UCSD-AML1 (cell line): Measurements from ENCODE around the gene DGKB.

ENCODE experiments used
- DNase-seq: peaks from one replicate; lab custom pipeline; 2025; ENCODE audit not compliant: unreplicated experiment; lab: John Stamatoyannopoulos, UW

DGKB gene

DNA sequence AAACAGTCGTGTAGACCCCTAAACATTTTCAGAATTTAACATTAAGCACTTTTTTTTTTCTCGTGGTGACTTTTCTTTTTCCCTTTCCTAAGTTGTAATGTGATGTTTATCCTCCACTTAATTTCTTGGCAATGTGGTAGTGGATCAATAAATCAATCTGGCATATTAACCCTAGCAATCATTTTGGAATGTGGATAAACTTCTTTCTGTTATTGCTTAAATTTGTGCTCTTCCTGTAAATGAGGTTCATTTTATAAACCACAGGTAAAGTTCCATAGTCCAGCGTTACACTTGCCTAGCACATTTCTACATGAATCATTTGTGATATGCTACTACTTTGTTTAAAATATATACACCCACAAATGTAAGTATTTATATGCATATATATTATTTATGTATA, 665.7 kb downstream of the DGKB start:
- DNase-seq = no peak

DNA sequence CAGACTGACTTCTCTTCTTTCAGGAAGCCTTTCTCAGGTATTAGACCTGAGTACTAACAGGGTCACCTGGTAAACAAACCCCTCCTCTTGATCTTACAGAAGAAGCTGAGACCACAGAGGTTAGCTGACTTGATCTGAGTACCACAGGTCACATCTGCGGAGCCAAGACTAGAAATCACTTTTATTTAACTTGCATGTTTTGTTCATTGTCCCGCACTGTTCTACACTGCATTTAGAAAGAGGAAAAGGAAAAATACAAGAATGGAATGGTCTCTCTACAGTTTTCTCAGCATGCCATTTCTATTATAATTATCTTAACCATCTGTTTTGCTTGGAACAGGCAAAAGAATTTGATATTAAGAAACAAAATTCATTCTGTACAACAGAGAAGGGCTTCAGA, 667.5 kb downstream of the DGKB start:
- no peak for DNase-seq

DNA sequence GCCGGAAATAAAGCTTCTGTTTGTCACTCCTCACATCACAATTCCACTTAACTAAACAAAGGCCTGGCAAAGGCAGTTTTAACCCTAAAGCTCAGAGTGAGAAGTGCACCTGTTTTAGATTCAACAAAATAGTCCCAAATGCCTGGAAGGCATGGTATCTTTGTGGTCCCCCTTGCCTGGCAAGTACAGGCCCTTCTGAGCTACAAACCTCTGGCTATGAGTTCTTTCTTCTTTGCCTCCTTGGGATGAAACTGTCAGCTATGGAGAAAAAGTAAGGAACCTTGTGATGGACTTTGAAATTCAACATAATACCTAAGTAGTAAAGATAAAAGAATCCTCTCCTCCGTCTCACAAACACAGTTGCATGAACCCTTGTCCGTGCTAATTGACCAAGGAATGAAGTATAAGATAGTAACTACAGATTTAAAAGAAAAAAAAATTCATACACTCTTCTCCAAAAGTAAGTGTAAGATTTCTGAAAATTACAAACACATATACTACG, 668.6 kb downstream of the DGKB start:
- no peak for DNase-seq

DNA sequence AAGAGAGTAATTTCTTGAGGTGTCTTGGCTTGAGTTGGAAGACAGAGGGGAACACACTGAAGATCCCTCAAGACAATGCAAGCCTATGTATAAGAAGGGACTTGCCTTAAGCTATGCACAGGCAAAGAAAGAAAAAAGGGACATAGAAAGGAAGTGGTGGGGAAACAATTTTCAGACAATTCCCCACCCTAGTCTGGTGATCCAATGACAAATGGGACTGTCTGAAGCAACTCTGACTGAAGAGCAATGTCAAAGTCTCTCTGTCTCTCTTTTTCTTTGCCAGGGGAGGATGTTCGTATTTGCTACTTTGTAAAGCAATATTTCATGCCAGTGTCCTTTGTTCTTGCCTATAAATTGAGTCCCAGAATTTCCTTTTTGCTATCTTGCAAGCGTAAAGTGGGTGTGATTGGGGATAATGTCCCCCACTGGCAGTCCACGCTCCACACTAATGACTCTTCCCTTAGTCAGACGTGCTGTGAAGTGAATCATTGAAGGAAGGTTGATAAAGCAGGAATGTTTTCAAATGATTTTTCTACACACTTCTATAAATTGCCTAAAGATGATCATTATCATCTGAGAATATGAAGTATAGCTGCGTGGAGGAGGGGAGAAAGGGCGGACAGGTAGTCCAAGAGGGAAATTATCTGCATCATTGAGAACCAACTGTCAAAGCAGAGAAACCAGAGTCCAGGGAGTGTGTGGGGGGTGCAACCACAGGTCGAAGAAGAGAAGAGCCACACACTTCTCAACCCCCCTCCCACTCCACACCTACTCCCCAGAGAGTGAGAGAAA, 669.3 kb downstream of the DGKB start:
- DNase-seq = no peak

DNA sequence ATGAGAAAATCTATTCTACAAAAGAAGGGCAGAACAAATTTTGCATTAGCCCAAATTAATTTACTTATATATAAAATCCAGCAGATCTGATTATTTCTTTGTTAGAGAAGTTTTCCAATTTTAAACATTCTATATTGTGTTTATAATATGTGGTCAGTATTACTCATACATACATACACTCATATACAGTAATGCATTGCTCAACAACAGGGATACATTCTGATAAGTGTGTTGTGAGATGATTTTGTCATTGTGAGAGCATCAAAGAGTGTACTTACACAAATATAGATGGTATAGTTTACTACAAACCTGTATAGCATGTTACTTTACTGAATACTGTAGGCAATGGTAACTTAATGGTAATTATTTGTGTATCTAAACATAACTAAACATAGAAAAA, 673.5 kb downstream of the DGKB start:
- DNase-seq = no peak

DNA sequence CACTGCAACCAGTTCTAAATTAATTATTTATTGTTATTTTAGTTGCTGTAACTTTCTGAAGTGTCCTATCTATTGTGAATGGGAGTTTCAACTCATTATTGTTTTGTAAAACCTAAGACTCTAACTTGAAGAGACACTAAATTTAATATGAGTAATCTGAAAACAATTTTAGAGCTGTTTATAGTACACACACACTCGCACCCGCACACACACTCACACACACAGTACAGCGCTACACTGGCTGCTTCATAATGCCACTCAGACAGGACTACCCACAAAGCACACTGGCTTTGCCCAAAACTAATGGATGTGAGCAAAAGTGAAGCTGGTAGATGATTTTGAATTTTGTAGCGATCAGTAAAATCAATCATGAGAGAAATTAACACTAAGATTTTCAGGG, 674.2 kb downstream of the DGKB start:
- no peak for DNase-seq

DNA sequence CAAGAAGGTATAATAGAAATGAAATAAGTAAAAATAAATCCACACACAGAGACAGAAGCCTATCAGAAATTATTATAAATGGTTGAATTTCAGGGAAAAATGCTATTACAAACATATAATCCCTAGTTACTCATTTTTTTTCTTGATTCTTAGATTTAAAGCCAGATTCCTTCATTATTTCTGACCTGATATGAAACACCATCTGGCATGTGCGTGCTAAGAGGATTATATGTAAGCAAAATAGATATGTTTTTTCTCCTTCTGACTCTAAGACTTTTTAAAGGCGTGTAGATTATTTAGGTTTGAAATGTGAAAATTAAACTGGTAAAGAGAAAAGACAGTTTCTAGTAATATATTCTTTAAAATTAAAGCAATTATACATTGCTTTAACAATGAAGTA, 676.4 kb downstream of the DGKB start:
- no peak for DNase-seq

DNA sequence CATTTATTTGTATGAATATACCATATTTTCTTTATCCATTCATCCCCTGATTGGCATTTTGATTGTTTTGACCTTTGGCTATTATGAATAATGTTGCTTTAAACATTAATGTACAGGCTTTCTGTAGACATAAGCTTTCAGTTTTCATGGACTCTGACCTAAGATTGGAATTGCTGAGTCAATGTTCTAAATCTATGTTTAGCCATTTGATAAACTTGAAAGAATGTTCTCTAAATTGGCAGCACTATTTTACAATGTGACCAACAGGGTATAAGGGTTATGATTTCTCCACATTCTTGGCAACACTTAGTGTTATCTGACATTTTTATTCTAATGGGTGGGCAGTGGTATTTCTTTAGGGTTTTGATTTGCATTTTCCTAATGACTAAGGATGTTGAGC, 683.4 kb downstream of the DGKB start:
- no peak for DNase-seq

DNA sequence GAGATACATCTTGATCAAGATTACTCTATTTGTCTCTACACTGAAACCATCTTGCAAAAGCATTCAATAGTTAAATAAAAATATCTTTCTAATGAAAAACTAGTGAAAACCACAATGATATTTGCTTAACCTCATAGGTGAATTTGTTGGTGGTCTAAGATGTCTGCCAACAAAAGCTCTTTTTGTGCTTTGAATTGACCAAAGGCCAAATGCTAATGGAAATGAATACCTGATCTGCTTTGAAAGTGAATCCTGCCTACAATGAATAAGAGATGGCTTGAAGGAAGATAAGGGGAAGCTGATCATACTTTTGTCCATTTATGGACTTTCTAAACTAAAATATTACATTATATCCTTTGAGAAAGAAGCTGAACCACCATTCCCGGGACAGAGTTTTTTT, 684.2 kb downstream of the DGKB start:
- no peak for DNase-seq

DNA sequence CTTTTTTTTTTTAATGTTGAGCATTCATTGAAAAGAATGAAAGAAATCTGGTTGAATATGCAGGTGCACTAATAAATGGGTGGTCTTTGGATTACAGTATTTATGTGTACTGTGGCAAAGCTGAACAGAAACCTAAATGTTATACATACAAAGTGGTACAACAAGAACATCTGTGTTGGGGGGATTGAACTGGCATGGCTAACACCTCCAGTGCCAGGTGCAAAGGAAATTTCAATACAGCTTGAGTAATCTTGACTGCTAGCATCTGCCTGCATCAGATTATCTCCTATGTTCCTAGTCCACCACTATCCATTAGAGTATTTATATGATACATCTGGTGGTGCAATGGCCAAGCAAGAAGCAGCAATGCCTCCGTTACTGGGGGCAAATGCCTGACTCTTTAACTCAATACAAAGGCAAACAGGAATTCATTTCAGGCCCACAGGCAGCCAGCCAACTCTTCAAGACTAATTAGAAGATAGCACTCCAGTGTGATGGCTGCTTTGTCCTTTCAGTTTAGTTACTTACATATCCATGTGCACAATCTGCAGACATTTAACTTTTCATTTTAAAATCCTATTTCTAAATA, 692.6 kb downstream of the DGKB start:
- DNase-seq = no peak

DNA sequence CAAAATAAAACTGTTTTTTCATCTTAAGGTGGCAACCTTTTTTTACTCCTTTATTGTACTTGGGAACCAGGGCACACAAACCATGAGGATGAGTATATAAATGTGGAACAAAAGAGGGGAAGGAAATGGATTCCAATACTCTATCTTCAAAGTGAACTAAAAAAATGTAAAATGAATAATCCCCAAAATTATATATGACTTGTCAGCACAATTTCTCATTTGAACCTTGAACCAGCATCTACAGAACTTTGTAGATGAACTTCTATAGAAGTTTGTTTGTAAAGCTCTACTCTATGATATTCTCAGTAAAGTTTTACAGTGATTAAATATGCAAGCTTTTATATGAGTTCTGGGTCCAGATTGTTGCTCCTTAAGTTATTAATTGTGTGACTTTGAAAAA, 694.8 kb downstream of the DGKB start:
- no peak for DNase-seq

DNA sequence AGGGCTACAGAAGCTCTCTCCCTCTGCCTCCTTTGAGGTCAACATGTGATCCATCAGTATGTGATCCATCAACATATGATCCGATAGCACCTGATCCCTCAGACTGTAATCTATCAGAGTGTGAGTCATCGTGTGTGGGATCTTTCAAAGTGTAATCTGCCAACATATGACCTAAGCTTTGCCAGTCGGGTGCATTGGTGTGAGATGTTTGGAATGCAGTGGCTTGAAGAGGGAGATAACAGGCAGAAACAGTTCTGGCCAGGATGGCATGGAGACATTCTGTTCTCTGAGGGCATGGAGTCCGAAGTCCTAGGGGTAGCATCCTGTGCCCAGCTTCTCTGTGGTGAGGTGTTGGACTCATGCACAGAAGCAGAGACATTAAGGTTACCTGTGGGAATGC, 695.4 kb downstream of the DGKB start:
- DNase-seq = no peak

DNA sequence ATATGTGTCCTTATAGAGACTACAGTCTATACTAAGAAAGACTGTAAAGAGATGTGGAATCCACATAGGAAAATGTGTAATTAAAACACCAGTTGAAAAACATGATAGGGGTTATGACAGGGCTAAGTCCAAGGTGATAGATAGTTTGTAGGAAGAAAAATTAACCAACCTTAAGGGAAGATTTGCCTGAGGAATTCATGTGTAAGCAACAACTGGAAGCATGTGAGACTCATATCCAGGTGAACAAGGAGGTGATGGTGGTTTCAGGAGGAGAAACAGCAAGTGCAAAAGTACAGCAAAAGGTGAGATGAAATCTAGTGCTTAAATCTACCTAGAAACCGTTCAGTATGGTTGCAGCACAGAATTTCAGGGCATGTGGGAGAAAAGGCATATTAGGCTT, 696.4 kb downstream of the DGKB start:
- DNase-seq = no peak

DNA sequence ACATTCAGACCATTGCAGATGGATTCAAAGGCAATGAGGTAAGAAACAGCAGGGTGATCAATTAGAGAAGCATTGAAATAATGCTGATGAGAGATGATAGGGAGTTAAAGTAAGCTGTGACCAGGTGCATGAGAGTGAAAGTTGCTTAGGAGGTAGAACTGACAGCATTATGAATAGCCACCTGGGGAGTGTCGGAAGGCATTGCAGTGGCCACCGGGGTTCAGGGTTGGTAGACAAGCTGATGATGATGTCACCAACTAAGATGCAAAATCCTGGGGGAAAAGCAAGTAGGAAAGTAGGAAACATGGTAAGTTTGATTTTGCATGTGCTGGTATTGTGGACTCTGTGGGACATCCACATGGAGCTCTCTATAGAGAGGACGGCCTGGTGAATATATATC, 701.2 kb downstream of the DGKB start:
- no peak for DNase-seq

DNA sequence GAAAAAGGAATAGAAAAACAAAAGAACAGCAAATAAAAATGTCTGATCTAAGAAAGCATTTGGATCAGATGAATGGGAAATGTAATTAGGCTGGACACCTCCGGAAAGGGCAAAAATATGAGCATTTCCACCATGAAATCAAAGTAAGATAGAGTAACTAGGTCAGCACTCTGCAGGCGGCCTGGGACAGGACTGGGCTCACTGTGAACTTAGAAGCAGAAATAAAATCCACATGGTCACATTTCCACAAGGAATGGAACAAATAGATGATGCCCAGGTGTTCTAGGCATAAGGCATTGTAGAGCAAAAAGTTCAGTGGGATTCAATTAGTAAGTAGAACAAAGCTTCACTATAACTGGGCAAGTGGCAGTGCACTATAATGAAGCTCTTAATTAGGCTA, 703.2 kb downstream of the DGKB start:
- no peak for DNase-seq

DNA sequence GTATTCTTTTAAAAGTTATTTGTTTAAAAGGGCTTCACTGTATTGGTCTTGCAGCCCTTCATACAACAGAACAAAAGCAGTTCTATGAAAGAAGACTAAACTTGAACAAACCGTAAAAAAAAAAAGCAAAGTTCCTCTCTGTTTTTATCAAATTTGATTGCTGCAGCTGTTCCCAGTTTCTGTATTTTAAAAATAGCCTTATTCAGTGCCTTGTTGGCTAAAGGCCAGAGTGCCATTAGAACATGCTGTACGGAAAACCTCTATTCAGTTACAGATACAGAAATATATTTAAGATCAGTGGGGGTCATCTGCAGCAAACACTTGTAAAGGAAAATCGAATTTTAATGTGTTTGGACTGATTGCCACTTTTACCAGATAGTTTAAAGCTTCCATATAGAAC, 705.3 kb downstream of the DGKB start:
- no peak for DNase-seq

DNA sequence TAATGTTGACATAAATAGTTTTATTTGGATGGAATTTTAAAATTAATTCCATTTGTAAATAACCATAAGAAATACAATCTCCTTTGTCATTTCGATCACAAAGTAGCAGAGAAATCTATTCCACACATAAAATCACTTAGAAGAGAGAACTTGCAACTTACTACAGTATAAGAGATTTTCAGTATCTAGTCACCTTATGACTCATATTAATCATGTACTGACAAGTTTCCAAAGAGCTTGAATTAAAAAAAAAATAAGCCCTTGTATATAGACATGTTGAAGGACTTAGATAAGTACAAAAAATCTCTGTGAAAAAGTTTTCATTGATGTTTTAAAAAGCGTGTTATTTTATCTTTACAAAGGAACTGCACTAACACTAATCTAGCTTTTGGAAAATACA, 706.0 kb downstream of the DGKB start:
- no peak for DNase-seq

DNA sequence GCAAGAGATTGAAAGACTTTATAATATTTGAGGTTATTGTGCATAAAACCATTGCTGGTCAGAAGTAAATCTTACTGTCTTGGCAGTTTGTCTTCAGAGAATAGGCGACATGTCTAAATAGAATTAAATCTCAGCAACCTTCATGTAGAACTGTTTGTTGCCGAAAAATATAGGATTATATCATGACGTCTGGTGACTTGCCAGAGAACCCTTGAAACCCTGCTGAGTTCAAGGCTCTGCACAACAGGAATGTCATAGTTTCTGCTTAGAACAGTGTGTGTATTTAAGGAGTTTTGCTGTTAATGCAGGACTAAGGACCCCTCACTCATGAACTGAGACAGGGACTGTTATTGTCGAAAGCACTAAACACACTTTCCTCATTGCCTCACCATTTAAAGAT, 706.7 kb downstream of the DGKB start:
- DNase-seq = no peak

DNA sequence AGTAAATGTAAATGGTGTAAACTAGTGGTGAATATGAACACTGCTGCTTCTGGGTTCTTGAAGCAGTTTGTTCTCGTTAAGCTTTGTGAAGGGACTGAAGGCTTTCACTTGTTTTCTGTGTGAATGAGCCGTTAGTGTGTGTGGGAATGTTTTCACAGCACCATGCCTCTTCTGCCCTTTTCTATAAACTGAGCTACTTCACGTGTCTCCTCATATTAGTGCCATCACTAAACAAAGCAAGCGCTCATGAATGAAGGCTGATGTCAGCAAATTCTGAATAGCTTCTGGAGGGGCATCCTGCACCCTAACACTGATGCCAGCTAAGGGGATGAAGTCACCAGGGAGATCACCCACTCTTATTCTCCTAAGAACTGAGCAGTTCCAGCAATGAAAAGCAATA, 707.5 kb downstream of the DGKB start:
- no peak for DNase-seq

DNA sequence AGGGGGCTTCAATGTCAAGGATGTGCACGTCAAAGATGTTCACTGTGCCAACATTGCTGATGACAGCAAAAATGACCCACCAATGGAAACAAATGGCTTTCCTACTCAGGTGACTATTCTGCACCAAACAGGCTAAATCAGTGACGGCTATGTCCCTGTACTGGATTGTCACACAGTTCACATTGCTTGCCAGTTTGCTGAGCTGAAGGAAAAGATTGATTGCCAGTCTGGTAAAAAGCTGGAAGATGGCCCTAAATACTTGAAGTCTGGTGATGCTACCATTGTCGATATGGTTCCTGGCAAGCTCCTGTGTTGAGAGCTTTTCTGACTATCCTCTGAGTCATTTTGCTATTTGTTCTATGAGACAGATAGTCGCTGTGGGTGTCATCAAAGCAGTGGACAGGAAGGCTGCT, 710.9 kb downstream of the DGKB start:
- no peak for DNase-seq

DNA sequence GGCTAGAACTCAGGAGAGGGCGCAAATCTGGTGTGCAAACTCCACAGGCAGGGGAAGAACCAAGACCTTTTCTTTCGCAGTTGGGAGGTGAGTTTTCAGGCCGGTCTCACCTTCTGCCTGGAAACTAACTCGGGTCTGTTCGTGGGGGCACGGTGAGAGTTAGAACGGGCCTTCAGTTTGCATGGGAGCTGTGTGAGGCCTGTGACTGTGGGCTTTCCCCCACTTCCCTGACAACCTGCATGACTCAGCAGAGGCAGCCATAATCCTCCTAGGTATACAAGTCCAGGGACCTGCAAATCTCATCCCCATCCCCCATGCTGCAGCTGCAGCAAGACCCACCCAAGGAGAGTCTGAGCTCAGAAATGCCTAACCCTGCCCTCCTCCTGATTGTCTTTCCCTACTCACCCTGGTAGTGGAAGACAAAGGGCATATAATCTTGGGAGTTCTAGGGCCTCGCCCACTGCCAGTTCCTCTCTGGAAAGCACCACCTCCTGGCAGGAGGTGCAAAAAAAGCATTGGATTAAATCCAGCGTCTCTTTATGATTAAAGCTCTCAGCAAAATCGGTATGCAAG, 718.2 kb downstream of the DGKB start:
- DNase-seq = no peak

DNA sequence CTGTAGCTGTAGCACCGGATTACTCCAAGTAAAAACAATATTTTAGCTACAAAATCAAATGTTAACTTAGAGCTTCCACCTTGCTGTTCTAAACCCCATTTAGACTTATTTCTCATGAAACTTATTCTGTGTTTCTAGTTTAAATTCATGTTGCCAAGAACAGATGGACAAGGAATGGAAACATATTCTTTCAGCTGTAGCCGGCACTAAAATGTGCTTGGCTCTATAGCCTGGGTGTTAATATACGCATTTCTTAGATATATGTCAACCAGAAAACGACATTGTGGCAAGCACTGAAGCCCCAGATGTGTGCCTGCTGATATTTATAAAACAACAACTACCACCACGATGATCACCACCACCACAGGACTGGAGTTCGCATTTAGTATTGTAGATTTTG, 722.8 kb downstream of the DGKB start:
- DNase-seq = no peak

DNA sequence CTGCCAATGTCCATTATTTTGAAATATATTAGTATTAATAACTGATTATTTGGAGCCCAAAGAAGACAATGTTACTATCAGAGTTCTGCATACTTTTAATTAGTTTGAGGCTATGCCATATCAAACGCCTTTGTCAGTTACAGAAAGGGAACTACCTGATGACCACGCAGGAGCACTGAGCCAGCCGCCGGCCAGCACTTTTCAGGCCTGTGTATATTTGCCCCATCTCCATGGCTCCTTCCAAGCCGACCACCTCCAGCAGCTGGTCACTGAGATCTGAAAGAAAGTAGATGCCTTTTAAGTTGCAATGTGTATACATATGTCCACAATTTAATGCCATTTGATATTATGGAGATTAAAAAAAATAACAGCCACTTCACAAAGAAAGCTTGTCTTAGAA, 724.7 kb downstream of the DGKB start:
- no peak for DNase-seq
